GM12892 (cell line): ENCODE data around the gene RARB.

Source experiments
- DNase-seq: peaks from one replicate; pipeline ENCODE4 v3.0.0; 2011; ENCODE audit not compliant: insufficient read length
- FAIRE-seq: peaks from 2 replicates; lab custom pipeline; 2011; peaks lifted over from hg19 to GRCh38; lab: Jason Lieb, UNC
- POLR2A ChIP-seq: IDR thresholded peaks from 2 replicates; pipeline ENCODE4 v1.6.1; 2011; ENCODE audit warnings: low read depth, low read length, control low read depth
- POLR2AphosphoS5 ChIP-seq: IDR thresholded peaks from 2 replicates; pipeline ENCODE4 v1.6.1; 2011; ENCODE audit warnings: low read depth, low read length, control low read depth
- TAF1 ChIP-seq: IDR thresholded peaks from 2 replicates; pipeline ENCODE4 v1.6.1; 2011; ENCODE audit warnings: low read depth, mild to moderate bottlenecking, control low read depth, low read length, borderline replicate concordance

RARB gene

GRCh38 chr3:25426408-25426807, 1.7 kb upstream of the RARB start:
- DNase-seq (no peak), FAIRE-seq (no peak)
- no peak for TF ChIP-seq POLR2A
- no peak for TF ChIP-seq TAF1
- no peak for TF ChIP-seq POLR2AphosphoS5

DNA sequence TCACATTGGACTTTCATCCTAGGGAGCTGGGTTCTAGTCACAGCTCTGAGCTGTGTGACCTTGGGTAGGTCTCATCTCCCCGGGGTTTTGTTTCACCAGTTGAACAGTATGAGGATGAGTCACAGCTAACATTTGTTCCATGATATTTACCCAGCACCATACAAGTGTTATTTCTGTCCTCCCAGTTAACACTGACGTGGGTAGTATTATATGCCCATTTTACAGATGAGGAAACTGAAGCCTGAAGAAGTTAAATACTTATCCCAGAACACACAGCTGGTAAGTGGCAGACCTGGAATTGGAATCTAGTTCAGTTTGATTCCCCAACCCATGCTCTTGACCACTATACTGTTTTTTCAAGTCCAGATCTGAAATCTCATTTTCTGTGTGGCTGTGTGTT, 908 bp upstream of the RARB start:
- TF ChIP-seq POLR2AphosphoS5: no peak
- no peak for TF ChIP-seq POLR2A
- no peak for TF ChIP-seq TAF1
- DNase-seq: no peak
- no peak for FAIRE-seq

DNA sequence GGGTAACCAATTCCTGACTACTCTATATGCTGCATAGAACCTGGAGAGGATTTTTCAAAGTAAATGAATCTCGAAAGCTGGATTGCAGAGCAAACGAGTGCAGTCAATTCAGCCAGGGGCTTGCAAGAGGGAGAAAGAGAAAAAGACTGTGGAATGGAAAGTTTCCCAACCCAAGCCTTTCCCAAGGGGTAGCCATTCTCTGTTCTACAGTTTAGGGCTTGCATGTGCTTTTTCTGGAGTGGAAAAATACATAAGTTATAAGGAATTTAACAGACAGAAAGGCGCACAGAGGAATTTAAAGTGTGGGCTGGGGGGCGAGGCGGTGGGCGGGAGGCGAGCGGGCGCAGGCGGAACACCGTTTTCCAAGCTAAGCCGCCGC, 511 bp upstream of the RARB start:
- no peak for FAIRE-seq
- no peak for DNase-seq

GRCh38 chr3:25428789-25429335, 799 bp downstream of the RARB start:
- no peak for FAIRE-seq
- TF ChIP-seq POLR2AphosphoS5: no peak
- no peak for TF ChIP-seq TAF1
- no peak for TF ChIP-seq POLR2A
- DNase-seq: no peak

More for the DNA sequence above, 511 bp upstream of the RARB start:
- no peak for TF ChIP-seq POLR2AphosphoS5
- no peak for TF ChIP-seq POLR2A
- TF ChIP-seq TAF1: no peak

DNA sequence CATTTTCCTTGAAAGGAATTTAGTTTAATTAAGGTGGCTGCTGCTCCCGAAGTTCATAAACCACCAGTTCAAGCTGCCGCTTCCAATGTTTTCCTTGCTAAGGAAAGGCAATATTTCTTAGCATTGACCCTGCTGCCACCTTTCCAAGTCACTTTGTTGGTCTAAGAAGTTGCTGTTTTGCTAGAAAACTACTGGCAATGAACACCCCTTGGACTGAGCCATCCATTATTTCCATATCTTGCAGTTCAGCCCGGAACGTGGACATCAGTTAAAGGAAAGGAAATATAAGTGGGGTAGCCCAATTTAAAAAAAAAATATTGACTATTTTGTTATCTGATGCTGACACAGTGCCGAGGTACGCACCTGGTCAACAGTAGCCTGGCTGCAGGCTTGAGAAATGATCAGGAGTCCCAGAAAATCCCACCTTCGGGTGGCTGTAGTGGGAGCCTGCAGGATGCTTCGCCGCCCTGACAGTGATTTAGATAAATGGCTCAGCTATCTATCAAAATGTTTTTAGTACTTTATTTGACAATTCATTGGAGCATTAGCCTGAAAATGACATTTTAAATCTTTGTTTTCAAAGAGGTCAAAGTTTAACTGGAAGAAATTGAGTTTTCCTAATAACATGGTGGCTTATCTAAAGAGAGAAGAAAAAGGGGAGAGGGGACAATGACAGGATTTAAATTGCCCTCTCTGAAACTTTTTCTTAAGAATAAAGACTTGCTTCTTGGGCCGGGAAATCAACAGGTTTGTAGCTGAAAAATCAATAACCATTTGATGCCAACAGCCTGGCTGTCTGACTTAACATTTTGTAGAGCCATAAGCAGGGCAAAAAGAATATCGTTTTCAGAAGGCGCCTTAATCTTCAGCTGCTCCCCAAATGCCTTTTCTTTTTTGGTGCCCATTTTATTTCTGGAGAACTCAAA, 1.6 kb downstream of the RARB start:
- DNase-seq: no peak
- no peak for FAIRE-seq
- TF ChIP-seq TAF1 (no peak), POLR2AphosphoS5 (no peak), POLR2A (no peak)

GRCh38 chr3:25430287-25430934, 2.3 kb downstream of the RARB start:
- FAIRE-seq: no peak
- TF ChIP-seq POLR2A (no peak), POLR2AphosphoS5 (no peak), TAF1 (no peak)
- no peak for DNase-seq

GRCh38 chr3:25430935-25431770, 3.1 kb downstream of the RARB start:
- DNase-seq (no peak), FAIRE-seq (no peak)
- TF ChIP-seq TAF1: no peak

GRCh38 chr3:25432176-25432720, 4.2 kb downstream of the RARB start:
- no peak for FAIRE-seq
- DNase-seq: no peak

GRCh38 chr3:25433106-25433505, 5.0 kb downstream of the RARB start:
- FAIRE-seq (no peak), DNase-seq (no peak)
- no peak for TF ChIP-seq POLR2AphosphoS5
- TF ChIP-seq POLR2A: no peak
- TF ChIP-seq TAF1: no peak

More at GRCh38 chr3:25432176-25432720, 4.2 kb downstream of the RARB start:
- no peak for TF ChIP-seq TAF1

GRCh38 chr3:25433868-25434267, 5.8 kb downstream of the RARB start:
- TF ChIP-seq POLR2A (no peak), POLR2AphosphoS5 (no peak)
- FAIRE-seq (no peak), DNase-seq (no peak)

DNA sequence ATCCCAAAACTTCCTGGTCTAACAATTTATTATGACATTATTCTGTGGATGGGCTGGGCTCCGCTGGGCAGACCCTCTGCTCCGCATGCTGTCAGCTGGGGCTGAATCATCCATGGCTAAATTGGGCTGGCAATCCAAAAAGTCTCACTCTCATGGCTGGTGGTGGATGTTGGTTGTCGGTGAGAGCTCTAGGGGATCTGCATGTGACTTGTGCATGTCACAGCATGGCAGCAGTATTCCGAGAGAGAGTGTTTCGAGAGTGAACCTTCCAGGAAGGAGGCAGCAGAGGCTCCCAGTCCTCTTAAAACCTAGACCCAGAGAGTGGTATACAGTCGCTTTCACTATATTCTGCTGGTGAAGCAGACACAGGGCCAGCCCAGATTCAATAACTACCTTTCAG, 9.9 kb downstream of the RARB start:
- no peak for FAIRE-seq
- DNase-seq: no peak
- TF ChIP-seq POLR2A: no peak
- TF ChIP-seq POLR2AphosphoS5: no peak
- TF ChIP-seq TAF1: no peak
